Upper lobe of left lung (tissue), 4 donors: Measurements from ENCODE around the gene OR13C3.

Source experiments
- POLR2AphosphoS5 ChIP-seq, 2 donors: sonication (generic); formaldehyde crosslinking; IDR thresholded peaks; one replicate each; pipeline ENCODE4 v1.5.1; 2017; ENCODE audit warnings: antibody characterized with exemption in 2 of 2
- TF ChIP-seq, protein P1 (sequence below), 6 experiments: fragments of 450-650 bp in 4 of 6; fragments of 200-600 bp in 2 of 6; sonication (generic) in 2 of 6; IDR thresholded peaks; one replicate each; pipeline ENCODE4 v1.5.1; 2016 to 2019; ENCODE audit warnings: antibody characterized with exemption in 6 of 6

DNA sequence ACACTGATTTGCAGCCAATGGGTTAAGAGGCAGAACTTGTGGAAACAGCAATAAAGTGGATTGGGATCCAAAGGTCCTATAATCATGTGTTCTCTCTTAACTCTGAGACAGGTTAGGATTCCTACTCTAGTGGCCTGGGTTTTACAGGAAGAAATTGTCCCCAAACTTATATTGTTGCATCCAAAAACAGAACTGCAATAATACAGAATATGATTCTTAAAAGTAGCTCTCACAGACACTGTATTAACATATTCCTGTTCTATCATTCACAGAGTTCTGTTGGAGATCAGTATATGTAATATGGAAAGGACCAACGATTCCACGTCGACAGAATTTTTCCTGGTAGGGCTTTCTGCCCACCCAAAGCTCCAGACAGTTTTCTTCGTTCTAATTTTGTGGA is 32.2 kb upstream of the OR13C3 start, which contains the start of gene OR13C8:
- TF ChIP-seq POLR2AphosphoS5 (IDR thresholded peaks at IDR 0.05), result no peak
- TF ChIP-seq, protein P1, sequence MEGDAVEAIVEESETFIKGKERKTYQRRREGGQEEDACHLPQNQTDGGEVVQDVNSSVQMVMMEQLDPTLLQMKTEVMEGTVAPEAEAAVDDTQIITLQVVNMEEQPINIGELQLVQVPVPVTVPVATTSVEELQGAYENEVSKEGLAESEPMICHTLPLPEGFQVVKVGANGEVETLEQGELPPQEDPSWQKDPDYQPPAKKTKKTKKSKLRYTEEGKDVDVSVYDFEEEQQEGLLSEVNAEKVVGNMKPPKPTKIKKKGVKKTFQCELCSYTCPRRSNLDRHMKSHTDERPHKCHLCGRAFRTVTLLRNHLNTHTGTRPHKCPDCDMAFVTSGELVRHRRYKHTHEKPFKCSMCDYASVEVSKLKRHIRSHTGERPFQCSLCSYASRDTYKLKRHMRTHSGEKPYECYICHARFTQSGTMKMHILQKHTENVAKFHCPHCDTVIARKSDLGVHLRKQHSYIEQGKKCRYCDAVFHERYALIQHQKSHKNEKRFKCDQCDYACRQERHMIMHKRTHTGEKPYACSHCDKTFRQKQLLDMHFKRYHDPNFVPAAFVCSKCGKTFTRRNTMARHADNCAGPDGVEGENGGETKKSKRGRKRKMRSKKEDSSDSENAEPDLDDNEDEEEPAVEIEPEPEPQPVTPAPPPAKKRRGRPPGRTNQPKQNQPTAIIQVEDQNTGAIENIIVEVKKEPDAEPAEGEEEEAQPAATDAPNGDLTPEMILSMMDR (IDR thresholded peaks at IDR 0.05), result no peak
